Endothelial cell of umbilical vein (primary cell): ENCODE measurements around the gene PLA2G4F. TPM values are rescaled to one million over a fixed set of nuclear protein-coding genes. Genes with fewer than 3 reads are reported as not detected.

ENCODE experiments used
- BruUV-seq: library from RNA; stranded (reverse); fragments of 400-500 nt; replicated peaks from 2 replicates; lab custom pipeline; 2021; lab: Mats Ljungman, UMichigan
- CTCF ChIA-PET: fragments of 300-600, 350-600 bp; sonication (Branson Sonifier 250); formaldehyde crosslinking; loops from one replicate; lab custom pipeline; 2021; ENCODE audit warnings: antibody characterized with exemption, inconsistent platforms; lab: Charles Lee
- POLR2A ChIA-PET: fragments of 300-600, 350-600 bp; sonication (Branson Sonifier 250); formaldehyde crosslinking; loops from one replicate; lab custom pipeline; 2021; ENCODE audit warnings: antibody characterized with exemption, inconsistent platforms; lab: Charles Lee
- DNase-seq: peaks from one replicate; pipeline ENCODE4 v3.0.0-alpha.2; 2011; ENCODE audit warnings: low read depth, low spot score
- FAIRE-seq: peaks from 2 replicates; lab custom pipeline; 2011; peaks lifted over from hg19 to GRCh38; lab: Jason Lieb, UNC
- H2AFZ ChIP-seq: 2 replicates; pipeline ENCODE4 v1.6.0; 2012; ENCODE audit warnings: low read depth, low read length, control low read depth, inconsistent platforms
- H3K27ac ChIP-seq: 2 replicates; pipeline ENCODE4 v1.5.1; 2011; ENCODE audit warnings: low read depth, mild to moderate bottlenecking, control low read depth, low read length, moderate library complexity; ENCODE audit not compliant: insufficient read depth
- H3K27me3 ChIP-seq, 2 experiments: 2 replicates each; pipeline versions ENCODE4 v1.6.0 to v1.6.1; 2011; ENCODE audit warnings: low read length in 2 of 2, mixed read lengths in 1 of 2; ENCODE audit not compliant: control insufficient read depth in 2 of 2, insufficient read depth in 2 of 2
- H3K36me3 ChIP-seq, 2 experiments: 2 replicates in 1 of 2; 3 replicates in 1 of 2; pipeline ENCODE4 v1.5.1; 2011; ENCODE audit warnings: low read length in 2 of 2, mild to moderate bottlenecking in 1 of 2, moderate library complexity in 1 of 2; ENCODE audit not compliant: control insufficient read depth in 2 of 2, insufficient read depth in 2 of 2; ENCODE audit errors: extremely low read depth in 1 of 2
- H3K4me1 ChIP-seq: 3 replicates; pipeline ENCODE4 v1.5.1; 2011; ENCODE audit warnings: mild to moderate bottlenecking, low read length; ENCODE audit not compliant: control insufficient read depth, insufficient read depth; ENCODE audit errors: extremely low read depth
- H3K4me2 ChIP-seq: 2 replicates; pipeline ENCODE4 v1.6.1; 2011; ENCODE audit warnings: low read length, control low read depth, mixed read lengths; ENCODE audit not compliant: insufficient read depth
- H3K4me3 ChIP-seq, 3 experiments: fragments of 200-600 bp in 1 of 3; sonication (generic), shearing (Covaris generic) in 1 of 3; replicated peaks in 1 of 3; 2 replicates each; pipeline ENCODE4 v1.5.1; 2011 to 2016; ENCODE audit warnings: control low read depth in 3 of 3, low read length in 3 of 3, mild to moderate bottlenecking in 2 of 3, inconsistent platforms in 1 of 3, low read depth in 1 of 3, moderate library complexity in 1 of 3; ENCODE audit not compliant: insufficient read depth in 1 of 3
- H3K79me2 ChIP-seq: 2 replicates; pipeline ENCODE4 v1.6.0; 2012; ENCODE audit warnings: low read length, inconsistent platforms; ENCODE audit not compliant: control insufficient read depth, insufficient read depth
- H3K9ac ChIP-seq: replicated peaks from 2 replicates; pipeline ENCODE3; 2011; ENCODE audit warnings: low read length, control low read depth; ENCODE audit not compliant: insufficient read depth; ENCODE audit errors: extremely low read depth
- H3K9me1 ChIP-seq: replicated peaks from 3 replicates; pipeline ENCODE4 v1.6.0; 2011; ENCODE audit warnings: mild to moderate bottlenecking, low read length; ENCODE audit not compliant: control insufficient read depth, insufficient read depth; ENCODE audit errors: extremely low read depth
- H3K9me3 ChIP-seq: replicated peaks from 2 replicates; pipeline ENCODE4 v1.5.1; 2012; ENCODE audit warnings: low read length, inconsistent platforms; ENCODE audit not compliant: control insufficient read depth, insufficient read depth
- H4K20me1 ChIP-seq: replicated peaks from 2 replicates; pipeline ENCODE3; 2011; ENCODE audit warnings: mild to moderate bottlenecking, low read length; ENCODE audit not compliant: control insufficient read depth, insufficient read depth; ENCODE audit errors: extremely low read depth
- EZH2 ChIP-seq: IDR thresholded peaks from 2 replicates; pipeline ENCODE4 v1.6.1; 2012; ENCODE audit warnings: borderline replicate concordance, low read depth, mild to moderate bottlenecking, moderate library complexity, low read length, inconsistent platforms; ENCODE audit not compliant: severe bottlenecking
- JUN ChIP-seq: IDR thresholded peaks from 2 replicates; pipeline ENCODE4 v1.6.1; 2011; ENCODE audit warnings: borderline replicate concordance, low read depth; ENCODE audit not compliant: insufficient read length, insufficient read depth
- MYC ChIP-seq: IDR thresholded peaks from one replicate; pipeline ENCODE4 v1.6.1; 2011; ENCODE audit warnings: mild to moderate bottlenecking, low read depth, low read length
- POLR2A ChIP-seq: IDR thresholded peaks from 2 replicates; pipeline ENCODE4 v1.6.1; 2012; ENCODE audit warnings: low read depth, mild to moderate bottlenecking, control low read depth, low read length
- dilution Hi-C: fragments of 300-500 bp; cut with MboI; formaldehyde crosslinking; loops from one replicate; pipeline ENCODE4 v1.15.0; 2019; ENCODE audit warnings: low sequenced_read_pairs; ENCODE audit not compliant: extremely low pct_ligation_motif_present
- intact Hi-C: fragments of 100-400 bp; cut with micrococcal nuclease; formaldehyde crosslinking; loops from one replicate; pipeline ENCODE4 v1.10.0; 2022
- polyA plus RNA-seq, 4 experiments: library from polyadenylated mRNA; depleted of rRNA in 3 of 4; stranded (reverse) in 3 of 4; unstranded in 1 of 4; fragments of >200 nt; gene quantifications; 2 replicates each; pipeline versions ENCODE4 v1.2.1 to v1.2.3, GENCODE V29; 2011 to 2012; ENCODE audit warnings: missing spikeins in 1 of 4
- total RNA-seq: library from RNA; stranded (reverse); gene quantifications from 2 replicates; pipeline ENCODE4 v1.2.3, GENCODE V29; 2021
- TF ChIP-seq, protein P1 (sequence below), 2 donors: IDR thresholded peaks; 1 replicate in 1 of 2; 2 replicates in 1 of 2; pipeline ENCODE4 v1.5.1; 2011; ENCODE audit warnings: low read length in 2 of 2, mild to moderate bottlenecking in 2 of 2, moderate library complexity in 2 of 2, control low read depth in 1 of 2, inconsistent platforms in 1 of 2, low read depth in 1 of 2; ENCODE audit not compliant: insufficient read depth in 1 of 2; ENCODE audit errors: extremely low read depth in 1 of 2

PLA2G4F gene
- total and polyA plus RNA-seq, 2 donors (not counting 3 experiments of a cell fraction or from before 2014, with no cell fraction given) = not detected

DNA sequence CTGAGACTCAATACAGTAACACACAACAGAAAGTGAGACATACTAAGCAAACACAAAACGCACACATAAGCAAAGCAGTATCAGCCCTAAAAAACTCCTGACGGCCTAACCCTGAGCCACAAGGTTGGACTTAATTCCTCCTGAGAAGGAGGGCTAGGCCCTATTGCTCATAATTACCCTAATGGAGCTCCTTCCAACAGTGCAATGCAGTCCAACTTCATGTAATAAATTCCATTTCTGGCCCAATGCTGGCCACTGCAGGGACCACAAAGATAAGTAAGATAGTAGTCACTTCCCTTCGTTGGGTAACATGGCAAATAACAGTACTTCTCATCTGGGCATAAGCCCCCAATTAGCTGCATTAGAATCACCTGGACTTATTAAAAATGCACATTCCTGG lies 47.5 kb upstream of the PLA2G4F start:
- no peak overlapping the region for H2AFZ ChIP-seq
- intact Hi-C loops (no loop called here), dilution Hi-C loops (no loop called here)
- BruUV-seq = no TSS peak
- H3K36me3 ChIP-seq = peaks cover 2 to 6% of the 10 kb centered on the region in 2 experiments
- no peaks in the 10 kb centered on the region for H3K9me1 ChIP-seq
- H3K9me3 ChIP-seq = no peaks in the 10 kb centered on the region
- peaks cover 10% of the 10 kb centered on the region for H3K4me1 ChIP-seq
- no peak for FAIRE-seq
- ChIA-PET CTCF (no interaction called here), POLR2A (interaction anchor here (0.5 kb wide), 1 partner anchor 10 kb away, joined by 3 read pairs; no protein-coding TSS in a partner anchor)
- H3K4me3 ChIP-seq = no peak overlapping the region
- no peak overlapping the region for H3K4me2 ChIP-seq
- no peak overlapping the region for H3K27ac ChIP-seq
- no peak overlapping the region for H3K9ac ChIP-seq
- H3K27me3 ChIP-seq = no peaks in the 10 kb centered on the region
- DNase-seq = no peak
- peaks cover 22% of the 10 kb centered on the region for H3K79me2 ChIP-seq
- TF ChIP-seq, protein P1, sequence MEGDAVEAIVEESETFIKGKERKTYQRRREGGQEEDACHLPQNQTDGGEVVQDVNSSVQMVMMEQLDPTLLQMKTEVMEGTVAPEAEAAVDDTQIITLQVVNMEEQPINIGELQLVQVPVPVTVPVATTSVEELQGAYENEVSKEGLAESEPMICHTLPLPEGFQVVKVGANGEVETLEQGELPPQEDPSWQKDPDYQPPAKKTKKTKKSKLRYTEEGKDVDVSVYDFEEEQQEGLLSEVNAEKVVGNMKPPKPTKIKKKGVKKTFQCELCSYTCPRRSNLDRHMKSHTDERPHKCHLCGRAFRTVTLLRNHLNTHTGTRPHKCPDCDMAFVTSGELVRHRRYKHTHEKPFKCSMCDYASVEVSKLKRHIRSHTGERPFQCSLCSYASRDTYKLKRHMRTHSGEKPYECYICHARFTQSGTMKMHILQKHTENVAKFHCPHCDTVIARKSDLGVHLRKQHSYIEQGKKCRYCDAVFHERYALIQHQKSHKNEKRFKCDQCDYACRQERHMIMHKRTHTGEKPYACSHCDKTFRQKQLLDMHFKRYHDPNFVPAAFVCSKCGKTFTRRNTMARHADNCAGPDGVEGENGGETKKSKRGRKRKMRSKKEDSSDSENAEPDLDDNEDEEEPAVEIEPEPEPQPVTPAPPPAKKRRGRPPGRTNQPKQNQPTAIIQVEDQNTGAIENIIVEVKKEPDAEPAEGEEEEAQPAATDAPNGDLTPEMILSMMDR (IDR thresholded peaks at IDR 0.05; ENCODE audit: extremely low read depth in 1 of 2, insufficient read depth in 1 of 2, low read depth in 1 of 2, low read length in 2 of 2) = no peak
- TF ChIP-seq JUN (no peak), EZH2 (no peak), MYC (no peak), POLR2A (no peak)
- H4K20me1 ChIP-seq = no peaks in the 10 kb centered on the region

DNA sequence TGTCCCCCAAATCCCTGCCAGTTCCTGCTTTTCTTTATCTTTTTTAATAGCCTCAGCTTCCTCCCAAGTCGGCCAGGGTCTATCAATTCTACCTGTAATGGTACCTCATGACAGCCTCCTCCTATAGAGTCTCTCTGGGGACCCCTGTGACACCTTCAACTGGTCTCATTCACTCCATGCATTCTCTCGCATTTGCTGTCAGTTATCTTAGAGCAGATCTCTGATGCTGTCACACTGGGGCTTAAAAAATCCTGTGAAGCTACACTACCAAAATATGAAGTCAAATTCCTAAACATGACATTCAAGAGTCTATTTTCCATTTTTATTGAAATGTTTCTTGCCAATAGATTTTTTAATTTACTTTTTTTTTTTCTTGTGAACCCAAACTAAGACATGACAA lies 46.2 kb upstream of the PLA2G4F start:
- dilution Hi-C loops = no loop called here
- intact Hi-C loops = no loop called here

More for the DNA sequence above, 46.2 kb upstream of the PLA2G4F start:
- DNase-seq (no peak), FAIRE-seq (no peak)
- peaks cover 3 to 6% of the 10 kb centered on the region in 2 experiments for H3K36me3 ChIP-seq
- BruUV-seq = no TSS peak
- no peak overlapping the region for H3K27ac ChIP-seq
- TF ChIP-seq JUN = no peak
- H3K4me1 ChIP-seq = peaks cover 7% of the 10 kb centered on the region
- H3K9me3 ChIP-seq = no peaks in the 10 kb centered on the region
- H3K4me3 ChIP-seq = no peak overlapping the region
- H2AFZ ChIP-seq = no peak overlapping the region
- no peak overlapping the region for H3K4me2 ChIP-seq
- POLR2A ChIA-PET = no interaction called here
- CTCF ChIA-PET = no interaction called here
- no peaks in the 10 kb centered on the region for H3K27me3 ChIP-seq
- H3K9me1 ChIP-seq = no peaks in the 10 kb centered on the region
- H4K20me1 ChIP-seq = no peaks in the 10 kb centered on the region
- peaks cover 19% of the 10 kb centered on the region for H3K79me2 ChIP-seq
- H3K9ac ChIP-seq = no peak overlapping the region
